Mammary epithelial cell (primary cell): ENCODE results near the gene STOX2.

Experiments used
- EZH2 ChIP-seq: IDR thresholded peaks from 2 replicates; pipeline ENCODE4 v1.6.1; 2012; ENCODE audit warnings: low read length, inconsistent platforms, borderline replicate concordance
- TF ChIP-seq, protein P1 (sequence below), 2 donors: IDR thresholded peaks in 1 of 2; conservative IDR thresholded peaks in 1 of 2; 2 replicates each; pipeline ENCODE4 v1.5.1; 2011 to 2012; ENCODE audit warnings: inconsistent platforms in 2 of 2, low read length in 2 of 2, mild to moderate bottlenecking in 2 of 2, control low read depth in 1 of 2, low read depth in 1 of 2; ENCODE audit not compliant: insufficient read depth in 1 of 2; ENCODE audit errors: extremely low read depth in 1 of 2

DNA sequence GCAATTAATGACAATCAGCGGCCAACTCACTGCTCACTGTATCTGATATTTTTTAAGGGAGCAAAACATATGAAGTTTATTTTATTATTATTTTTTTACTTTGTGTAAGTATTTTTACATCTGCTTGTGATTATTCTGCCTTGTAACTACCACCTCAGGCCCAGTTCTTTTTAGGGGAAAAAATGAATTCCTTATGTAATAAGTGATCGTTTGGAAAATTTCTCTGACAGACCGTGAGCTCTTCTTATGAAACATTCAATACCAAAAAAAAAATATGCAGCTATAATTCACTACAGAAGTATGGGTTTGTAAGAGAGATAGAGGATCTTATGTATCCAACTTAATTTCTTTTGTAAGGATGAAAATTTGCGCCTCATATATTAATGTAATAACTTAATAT is 33.5 kb upstream of the STOX2 start:
- TF ChIP-seq, protein P1, sequence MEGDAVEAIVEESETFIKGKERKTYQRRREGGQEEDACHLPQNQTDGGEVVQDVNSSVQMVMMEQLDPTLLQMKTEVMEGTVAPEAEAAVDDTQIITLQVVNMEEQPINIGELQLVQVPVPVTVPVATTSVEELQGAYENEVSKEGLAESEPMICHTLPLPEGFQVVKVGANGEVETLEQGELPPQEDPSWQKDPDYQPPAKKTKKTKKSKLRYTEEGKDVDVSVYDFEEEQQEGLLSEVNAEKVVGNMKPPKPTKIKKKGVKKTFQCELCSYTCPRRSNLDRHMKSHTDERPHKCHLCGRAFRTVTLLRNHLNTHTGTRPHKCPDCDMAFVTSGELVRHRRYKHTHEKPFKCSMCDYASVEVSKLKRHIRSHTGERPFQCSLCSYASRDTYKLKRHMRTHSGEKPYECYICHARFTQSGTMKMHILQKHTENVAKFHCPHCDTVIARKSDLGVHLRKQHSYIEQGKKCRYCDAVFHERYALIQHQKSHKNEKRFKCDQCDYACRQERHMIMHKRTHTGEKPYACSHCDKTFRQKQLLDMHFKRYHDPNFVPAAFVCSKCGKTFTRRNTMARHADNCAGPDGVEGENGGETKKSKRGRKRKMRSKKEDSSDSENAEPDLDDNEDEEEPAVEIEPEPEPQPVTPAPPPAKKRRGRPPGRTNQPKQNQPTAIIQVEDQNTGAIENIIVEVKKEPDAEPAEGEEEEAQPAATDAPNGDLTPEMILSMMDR (conservative IDR thresholded peaks at IDR 0.05 in 1 of 2, IDR thresholded peaks at IDR 0.05 in 1 of 2; ENCODE audit: extremely low read depth in 1 of 2, insufficient read depth in 1 of 2, low read depth in 1 of 2, low read length in 2 of 2), result no peak
- no peak for TF ChIP-seq EZH2
